H1 (cell line): ENCODE data around the gene RPTOR. TPM values are rescaled to one million over a fixed set of nuclear protein-coding genes. Genes with fewer than 3 reads are reported as not detected.

Experiments
- CTCF ChIA-PET: fragments of 300-600 bp; sonication (Branson Sonifier 250); formaldehyde crosslinking; loops from one replicate; lab custom pipeline; 2021; ENCODE audit not compliant: partially characterized antibody; lab: Charles Lee
- POLR2A ChIA-PET: fragments of 300-600 bp; sonication (Branson Sonifier 250); formaldehyde crosslinking; loops from one replicate; lab custom pipeline; 2021; ENCODE audit warnings: inconsistent platforms; ENCODE audit not compliant: partially characterized antibody; lab: Charles Lee
- DNase-seq, 2 experiments: peaks; one replicate each; pipeline versions ENCODE4 v3.0.0 to v3.0.0-alpha.2; 2010 to 2022; ENCODE audit warnings: low spot score in 2 of 2, low read depth in 1 of 2, mixed read lengths in 1 of 2
- FAIRE-seq: peaks from 2 replicates; lab custom pipeline; 2011; peaks lifted over from hg19 to GRCh38; lab: Jason Lieb, UNC
- H2AFZ ChIP-seq: 2 replicates; pipeline ENCODE4 v1.8.1; 2012; ENCODE audit warnings: low read length, inconsistent platforms
- H2AK5ac ChIP-seq: 2 replicates; pipeline ENCODE4 v1.6.1; 2013; ENCODE audit warnings: low read depth, low read length
- H2BK120ac ChIP-seq: replicated peaks from 2 replicates; pipeline ENCODE3; 2013; ENCODE audit warnings: low read depth, low read length, inconsistent platforms
- H2BK12ac ChIP-seq: 2 replicates; pipeline ENCODE4 v1.6.1; 2013; ENCODE audit warnings: low read depth, low read length
- H2BK15ac ChIP-seq: 2 replicates; pipeline ENCODE4 v1.6.1; 2013; ENCODE audit warnings: low read length
- H2BK20ac ChIP-seq: 2 replicates; pipeline ENCODE4 v1.6.1; 2013; ENCODE audit warnings: low read length
- H2BK5ac ChIP-seq: 2 replicates; pipeline ENCODE4 v1.6.1; 2013; ENCODE audit warnings: low read depth, low read length
- H3K14ac ChIP-seq: 2 replicates; pipeline ENCODE4 v1.6.1; 2013; ENCODE audit warnings: inconsistent platforms; ENCODE audit not compliant: insufficient read length
- H3K18ac ChIP-seq: 2 replicates; pipeline ENCODE4 v1.6.1; 2013; ENCODE audit warnings: low read length; ENCODE audit errors: extremely low read depth
- H3K23ac ChIP-seq: 2 replicates; pipeline ENCODE4 v1.6.1; 2013; ENCODE audit warnings: inconsistent platforms; ENCODE audit not compliant: insufficient read length
- H3K23me2 ChIP-seq: 2 replicates; pipeline ENCODE4 v1.6.1; 2013; ENCODE audit warnings: low read depth, low read length
- H3K27ac ChIP-seq: 2 replicates; pipeline ENCODE4 v1.6.1; 2011; ENCODE audit warnings: low read depth, low read length, inconsistent platforms
- H3K27me3 ChIP-seq, 4 experiments: replicated peaks in 1 of 4; 1 replicate in 1 of 4; 2 replicates in 3 of 4; pipeline versions ENCODE4 v1.6.1 to v1.8.1; 2011 to 2013; ENCODE audit warnings: low read length in 3 of 4, mild to moderate bottlenecking in 3 of 4, inconsistent platforms in 2 of 4, mixed read lengths in 2 of 4, moderate library complexity in 1 of 4; ENCODE audit not compliant: control insufficient read depth in 3 of 4, insufficient read depth in 3 of 4; ENCODE audit errors: extremely low read depth in 1 of 4
- H3K36me3 ChIP-seq, 4 experiments: 2 replicates each; pipeline versions ENCODE4 v1.6.1 to v1.8.1; 2011 to 2013; ENCODE audit warnings: mild to moderate bottlenecking in 4 of 4, low read length in 3 of 4, moderate library complexity in 2 of 4, control low read depth in 1 of 4, inconsistent platforms in 1 of 4; ENCODE audit not compliant: insufficient read depth in 4 of 4, control insufficient read depth in 2 of 4
- H3K4ac ChIP-seq: replicated peaks from 2 replicates; pipeline ENCODE3; 2013; ENCODE audit warnings: low read length, low read depth, mixed read lengths, inconsistent platforms; ENCODE audit not compliant: insufficient read length
- H3K4me1 ChIP-seq, 4 experiments: replicated peaks in 1 of 4; 1 replicate in 1 of 4; 2 replicates in 3 of 4; pipeline versions ENCODE4 v1.6.1 to v1.8.1; 2011 to 2013; ENCODE audit warnings: low read length in 3 of 4, inconsistent platforms in 2 of 4, mixed read lengths in 1 of 4; ENCODE audit not compliant: insufficient read depth in 4 of 4, control insufficient read depth in 3 of 4
- H3K4me2 ChIP-seq, 2 experiments: 2 replicates each; pipeline versions ENCODE4 v1.6.1 to v1.8.1; 2011 to 2013; ENCODE audit warnings: low read depth in 2 of 2, low read length in 2 of 2, control low read depth in 1 of 2, inconsistent platforms in 1 of 2, mild to moderate bottlenecking in 1 of 2; ENCODE audit not compliant: insufficient read depth in 1 of 2
- H3K4me3 ChIP-seq, 4 experiments: fragments of 200-600, 300-600 bp in 1 of 4; sonication (generic), shearing (Covaris generic), sonication (Bioruptor Twin) in 1 of 4; 2 replicates each; pipeline versions ENCODE4 v1.5.1 to v1.8.1; 2011 to 2016; ENCODE audit warnings: low read length in 4 of 4, low read depth in 3 of 4, control low read depth in 2 of 4, inconsistent platforms in 2 of 4, mild to moderate bottlenecking in 2 of 4, mixed read lengths in 1 of 4, moderate library complexity in 1 of 4; ENCODE audit not compliant: insufficient read depth in 2 of 4; ENCODE audit errors: extremely low read depth in 1 of 4
- H3K56ac ChIP-seq: replicated peaks from 2 replicates; pipeline ENCODE3; 2013; ENCODE audit warnings: low read depth, mild to moderate bottlenecking, mixed read lengths, low read length, inconsistent platforms; ENCODE audit not compliant: insufficient read length
- H3K79me1 ChIP-seq: 2 replicates; pipeline ENCODE4 v1.6.1; 2013; ENCODE audit warnings: low read depth, low read length, control low read depth
- H3K79me2 ChIP-seq, 2 experiments: 2 replicates each; pipeline versions ENCODE4 v1.6.1 to v1.8.1; 2012 to 2013; ENCODE audit warnings: low read length in 2 of 2, mild to moderate bottlenecking in 2 of 2, inconsistent platforms in 1 of 2; ENCODE audit not compliant: insufficient read depth in 2 of 2, control insufficient read depth in 1 of 2
- H3K9ac ChIP-seq, 4 experiments: replicated peaks in 1 of 4; 1 replicate in 1 of 4; 2 replicates in 3 of 4; pipeline versions ENCODE4 v1.6.1 to v1.8.1; 2011 to 2013; ENCODE audit warnings: low read depth in 3 of 4, low read length in 3 of 4, control low read depth in 2 of 4, mild to moderate bottlenecking in 2 of 4, moderate library complexity in 2 of 4, inconsistent platforms in 1 of 4; ENCODE audit errors: extremely low read depth in 1 of 4
- H3K9me3 ChIP-seq, 2 experiments: 2 replicates each; pipeline versions ENCODE4 v1.6.1 to v1.8.1; 2012 to 2013; ENCODE audit warnings: mild to moderate bottlenecking in 2 of 2, moderate library complexity in 2 of 2, control low read depth in 1 of 2, inconsistent platforms in 1 of 2, low read depth in 1 of 2, low read length in 1 of 2, mixed read lengths in 1 of 2; ENCODE audit not compliant: insufficient read depth in 2 of 2
- H4K20me1 ChIP-seq, 2 experiments: replicated peaks in 1 of 2; 2 replicates each; pipeline versions ENCODE3 to v1.8.1; 2011 to 2013; ENCODE audit warnings: inconsistent platforms in 2 of 2, low read length in 2 of 2, mild to moderate bottlenecking in 1 of 2; ENCODE audit not compliant: insufficient read depth in 2 of 2, control insufficient read depth in 1 of 2
- H4K5ac ChIP-seq: 2 replicates; pipeline ENCODE4 v1.6.1; 2013; ENCODE audit warnings: low read length, low read depth, mixed read lengths, inconsistent platforms; ENCODE audit not compliant: insufficient read length
- H4K8ac ChIP-seq: 2 replicates; pipeline ENCODE4 v1.8.0; 2013; ENCODE audit warnings: mild to moderate bottlenecking, moderate library complexity, low read length, inconsistent platforms; ENCODE audit not compliant: insufficient read depth; ENCODE audit errors: extremely low read depth
- H4K91ac ChIP-seq: replicated peaks from 2 replicates; pipeline ENCODE3; 2013; ENCODE audit warnings: low read length, mixed read lengths, inconsistent platforms; ENCODE audit not compliant: insufficient read length
- ATF2 ChIP-seq: IDR thresholded peaks from 2 replicates; pipeline ENCODE4 v1.6.1; 2012; ENCODE audit warnings: low read length, inconsistent platforms
- EZH2 ChIP-seq: fragments of 200-600 bp; sonication (generic); IDR thresholded peaks from 2 replicates; pipeline ENCODE4 v1.7.1; 2012; ENCODE audit warnings: low read depth, mild to moderate bottlenecking, moderate library complexity, low read length, inconsistent platforms; ENCODE audit not compliant: severe bottlenecking
- KDM5A ChIP-seq: fragments of 200-600 bp; IDR thresholded peaks from 2 replicates; pipeline ENCODE4 v1.7.1; 2012; ENCODE audit warnings: mild to moderate bottlenecking, low read length, inconsistent platforms, mixed read lengths
- MAX ChIP-seq: IDR thresholded peaks from 2 replicates; pipeline ENCODE4 v1.6.1; 2012; ENCODE audit warnings: inconsistent platforms
- POLR2AphosphoS5 ChIP-seq: IDR thresholded peaks from 2 replicates; pipeline ENCODE4 v1.6.1; 2011; ENCODE audit warnings: low read depth, low read length
- RAD21 ChIP-seq, 2 experiments: IDR thresholded peaks in 1 of 2; conservative IDR thresholded peaks in 1 of 2; 2 replicates each; pipeline ENCODE4 v1.6.1; 2011; ENCODE audit warnings: low read depth in 2 of 2, low read length in 2 of 2, improper control_type of control experiment in 1 of 2, inconsistent platforms in 1 of 2, mild to moderate bottlenecking in 1 of 2, moderate library complexity in 1 of 2
- RFX5 ChIP-seq: IDR thresholded peaks from 2 replicates; pipeline ENCODE4 v1.6.1; 2011; ENCODE audit warnings: low read depth, low read length, improper control_type of control experiment, borderline replicate concordance
- SIN3A ChIP-seq, 2 experiments: IDR thresholded peaks in 1 of 2; conservative IDR thresholded peaks in 1 of 2; 2 replicates each; pipeline ENCODE4 v1.6.1; 2011 to 2012; ENCODE audit warnings: low read length in 2 of 2, improper control_type of control experiment in 1 of 2, low read depth in 1 of 2, mild to moderate bottlenecking in 1 of 2
- SP2 ChIP-seq: IDR thresholded peaks from 2 replicates; pipeline ENCODE4 v1.6.1; 2012; ENCODE audit warnings: mild to moderate bottlenecking, low read length, inconsistent platforms
- TEAD4 ChIP-seq: IDR thresholded peaks from 2 replicates; pipeline ENCODE4 v1.6.1; 2012; ENCODE audit warnings: low read depth, low read length, inconsistent platforms, mixed read lengths
- USF2 ChIP-seq: IDR thresholded peaks from 2 replicates; pipeline ENCODE4 v1.6.1; 2011; ENCODE audit warnings: low read length, improper control_type of control experiment
- WGBS, 2 experiments: shearing (Covaris generic) in 1 of 2; methylation state at CpG; one replicate each; pipeline versions ENCODE4 v1.1.6 to v1.1.7; 2013 to 2015; ENCODE audit warnings: low lambda C conversion rate in 2 of 2, mixed read lengths in 2 of 2, inconsistent platforms in 1 of 2, low coverage in 1 of 2, missing lambda C conversion rate in 1 of 2; ENCODE audit not compliant: insufficient replicate concordance in 2 of 2, insufficient coverage in 1 of 2, insufficient read length in 1 of 2; ENCODE audit errors: extremely low coverage in 1 of 2, missing lambda C conversion rate in 1 of 2; 5-methylcytosine and 5-hydroxymethylcytosine counted together
- polyA plus RNA-seq, 7 experiments: library from polyadenylated mRNA; depleted of rRNA in 3 of 7; stranded (reverse) in 5 of 7; unstranded in 2 of 7; fragments of >200 nt in 5 of 7; fragments of 200-250 nt in 2 of 7; gene quantifications; 1 replicate in 5 of 7; 2 replicates in 1 of 7; 4 replicates in 1 of 7; pipeline versions ENCODE4 v1.2.1 to v1.2.3, GENCODE V29; 2011 to 2013; ENCODE audit warnings: missing spikeins in 2 of 7, mixed read lengths in 2 of 7
- total RNA-seq: library from RNA; stranded (reverse); fragmentation: NEBNext Ultra II Directional; extraction: Animal tissue kit (Norgen Biotek cat#: 25700); gene quantifications from 2 replicates; pipeline ENCODE4 v1.2.1, GENCODE V29; 2021

RPTOR gene
- total and polyA plus RNA-seq, 2 of the 8 experiments (the other 6 are each of a cell fraction or from before 2014, with no cell fraction given) = 6.9 to 28.7 TPM

- Histone ChIP-seq H3K27me3 (no peaks in the 10 kb centered on the region), H4K20me1 (no peaks in the 10 kb centered on the region), H3K14ac (no peak overlapping the region), H4K5ac (no peak overlapping the region), H3K23me2 (no peaks in the 10 kb centered on the region), H2BK120ac (no peak overlapping the region), H3K36me3 (no peaks in the 10 kb centered on the region), H2BK15ac (no peak overlapping the region), H3K27ac (no peak overlapping the region), H2AFZ (no peak overlapping the region), H3K56ac (no peak overlapping the region), H2BK20ac (no peak overlapping the region), H3K4me2 (no peak overlapping the region), H4K8ac (no peak overlapping the region), H3K9ac (no peak overlapping the region), H3K4me1 (peaks cover 5 to 14% (median 10%) of the 10 kb centered on the region in 4 experiments; a peak in 6 of 7 replicates), H3K9me3 (no peaks in the 10 kb centered on the region), H4K91ac (no peak overlapping the region), H3K79me1 (no peaks in the 10 kb centered on the region), H2AK5ac (no peak overlapping the region), H2BK5ac (no peak overlapping the region), H3K79me2 (no peaks in the 10 kb centered on the region), H3K4me3 (no peak overlapping the region), H3K23ac (no peak overlapping the region), H3K4ac (no peak overlapping the region), H3K18ac (no peak overlapping the region), H2BK12ac (no peak overlapping the region)
- ChIA-PET CTCF (interaction anchor here (0.7 kb wide), 1 partner anchor 272 kb away, joined by 3 read pairs; no protein-coding TSS in a partner anchor), POLR2A (no interaction called here)
- DNase-seq (no peak), FAIRE-seq (no peak)
- WGBS, 2 experiments = 80% methylated on average over 8 of the region's 8 CpGs; no CpG with 5 or more reads in 1 of the 2 experiments
- TF ChIP-seq RAD21 (IDR thresholded peaks at IDR 0.05 in 1 of 2, conservative IDR thresholded peaks at IDR 0.05 in 1 of 2; ENCODE audit: low read depth in 2 of 2, low read length in 2 of 2) (no peak), SIN3A (conservative IDR thresholded peaks at IDR 0.05 in 1 of 2, IDR thresholded peaks at IDR 0.05 in 1 of 2; ENCODE audit: low read depth in 1 of 2, low read length in 2 of 2) (no peak), POLR2AphosphoS5 (no peak), USF2 (no peak), MAX (no peak), ATF2 (no peak), RFX5 (no peak), TEAD4 (no peak), SP2 (no peak), EZH2 (no peak), KDM5A (no peak)
These were observed 16.1 kb upstream of the RPTOR start for GRCh38 chr17:80528536-80528935.
